ENCODE results near the gene RAB19. TPM values are rescaled to one million over a fixed set of nuclear protein-coding genes. Genes with fewer than 3 reads are reported as not detected.

Gene RAB19
- total and polyA plus RNA-seq, 9 of the 15 experiments (the other 6 are each of a cell fraction or from before 2014, with no cell fraction given), result not detected

DNA sequence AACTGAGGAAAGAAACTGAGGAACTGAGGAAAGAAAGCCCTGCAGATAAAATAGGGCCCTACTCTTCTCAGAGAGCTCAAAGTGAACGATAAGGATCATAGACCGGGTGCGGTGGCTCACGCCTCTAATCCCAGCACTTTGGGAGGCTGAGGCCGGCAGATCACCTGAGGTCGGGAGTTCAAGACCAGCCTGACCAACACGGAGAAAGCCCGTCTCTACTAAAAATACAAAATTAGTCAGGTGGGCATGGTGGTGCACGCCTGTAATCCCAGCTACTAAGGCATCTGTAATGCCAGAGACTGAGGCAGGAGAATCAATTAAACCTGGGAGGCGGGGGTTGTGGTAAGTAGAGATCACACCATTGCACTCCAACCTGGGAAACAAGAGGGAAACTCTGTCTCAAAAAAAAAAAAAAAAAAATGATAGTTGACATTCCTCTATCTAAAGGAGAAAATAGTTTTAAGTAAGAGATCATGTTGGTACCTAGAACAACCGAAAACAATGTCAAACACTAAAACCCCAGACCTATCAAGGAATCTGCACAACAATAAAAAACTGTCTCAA lies 72.9 kb downstream of the RAB19 start:
- no peak for ATAC-seq
- TF ChIP-seq STAT5A (IDR thresholded peaks at IDR 0.05; ENCODE audit: borderline replicate concordance, low read length), result no peak
- peak; percentile 60; the same call in 1 of the 2 replicates for TF ChIP-seq SMARCA4 (IDR thresholded peaks at IDR 0.05)
- TF ChIP-seq NR2C2 (CRISPR knock-in tag; IDR thresholded peaks at IDR 0.05), result no peak
- peak; percentile 34; the same call in 1 of the 2 replicates for TF ChIP-seq NR2C2 (tag; IDR thresholded peaks at IDR 0.05)
- TF ChIP-seq NUFIP1 (IDR thresholded peaks at IDR 0.05; ENCODE audit: partially characterized antibody), result no peak
- TF ChIP-seq DPF2 (IDR thresholded peaks at IDR 0.05), result no peak
- TF ChIP-seq, protein P1, sequence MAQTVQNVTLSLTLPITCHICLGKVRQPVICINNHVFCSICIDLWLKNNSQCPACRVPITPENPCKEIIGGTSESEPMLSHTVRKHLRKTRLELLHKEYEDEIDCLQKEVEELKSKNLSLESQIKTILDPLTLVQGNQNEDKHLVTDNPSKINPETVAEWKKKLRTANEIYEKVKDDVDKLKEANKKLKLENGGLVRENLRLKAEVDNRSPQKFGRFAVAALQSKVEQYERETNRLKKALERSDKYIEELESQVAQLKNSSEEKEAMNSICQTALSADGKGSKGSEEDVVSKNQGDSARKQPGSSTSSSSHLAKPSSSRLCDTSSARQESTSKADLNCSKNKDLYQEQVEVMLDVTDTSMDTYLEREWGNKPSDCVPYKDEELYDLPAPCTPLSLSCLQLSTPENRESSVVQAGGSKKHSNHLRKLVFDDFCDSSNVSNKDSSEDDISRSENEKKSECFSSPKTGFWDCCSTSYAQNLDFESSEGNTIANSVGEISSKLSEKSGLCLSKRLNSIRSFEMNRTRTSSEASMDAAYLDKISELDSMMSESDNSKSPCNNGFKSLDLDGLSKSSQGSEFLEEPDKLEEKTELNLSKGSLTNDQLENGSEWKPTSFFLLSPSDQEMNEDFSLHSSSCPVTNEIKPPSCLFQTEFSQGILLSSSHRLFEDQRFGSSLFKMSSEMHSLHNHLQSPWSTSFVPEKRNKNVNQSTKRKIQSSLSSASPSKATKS (CRISPR knock-in tag; IDR thresholded peaks at IDR 0.05), result no peak
- no peak for TF ChIP-seq POLR2AphosphoS5 (IDR thresholded peaks at IDR 0.05; ENCODE audit: control insufficient read depth, insufficient read depth, low read depth, low read length)
- TF ChIP-seq ELF4 (CRISPR knock-in tag; IDR thresholded peaks at IDR 0.05), result no peak
- no peak for TF ChIP-seq POLR2AphosphoS2 (IDR thresholded peaks at IDR 0.05; ENCODE audit: low read length)
- TF ChIP-seq BCOR (IDR thresholded peaks at IDR 0.05), result peak; percentile 72
- TF ChIP-seq TAL1 (IDR thresholded peaks at IDR 0.05), result peak; percentile 12; the same call in 1 of the 2 replicates
- TF ChIP-seq, protein P2, sequence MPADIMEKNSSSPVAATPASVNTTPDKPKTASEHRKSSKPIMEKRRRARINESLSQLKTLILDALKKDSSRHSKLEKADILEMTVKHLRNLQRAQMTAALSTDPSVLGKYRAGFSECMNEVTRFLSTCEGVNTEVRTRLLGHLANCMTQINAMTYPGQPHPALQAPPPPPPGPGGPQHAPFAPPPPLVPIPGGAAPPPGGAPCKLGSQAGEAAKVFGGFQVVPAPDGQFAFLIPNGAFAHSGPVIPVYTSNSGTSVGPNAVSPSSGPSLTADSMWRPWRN (IDR thresholded peaks at IDR 0.05; ENCODE audit: low read depth), result peak; percentile 90
- TF ChIP-seq SRF (CRISPR knock-in tag; IDR thresholded peaks at IDR 0.05), result peak in 1 of 2 experiments; percentile 31; a peak in 1 of 4 replicates
- TF ChIP-seq SRSF7 (optimal IDR thresholded peaks at IDR 0.05; ENCODE audit: low read depth, low read length), result no peak
- TF ChIP-seq ZNF57 (CRISPR knock-in tag; IDR thresholded peaks at IDR 0.05), result no peak
- TF ChIP-seq, protein P3, sequence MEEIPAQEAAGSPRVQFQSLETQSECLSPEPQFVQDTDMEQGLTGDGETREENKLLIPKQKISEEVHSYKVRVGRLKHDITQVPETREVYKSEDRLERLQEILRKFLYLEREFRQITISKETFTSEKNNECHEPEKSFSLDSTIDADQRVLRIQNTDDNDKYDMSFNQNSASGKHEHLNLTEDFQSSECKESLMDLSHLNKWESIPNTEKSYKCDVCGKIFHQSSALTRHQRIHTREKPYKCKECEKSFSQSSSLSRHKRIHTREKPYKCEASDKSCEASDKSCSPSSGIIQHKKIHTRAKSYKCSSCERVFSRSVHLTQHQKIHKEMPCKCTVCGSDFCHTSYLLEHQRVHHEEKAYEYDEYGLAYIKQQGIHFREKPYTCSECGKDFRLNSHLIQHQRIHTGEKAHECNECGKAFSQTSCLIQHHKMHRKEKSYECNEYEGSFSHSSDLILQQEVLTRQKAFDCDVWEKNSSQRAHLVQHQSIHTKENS (CRISPR knock-in tag; IDR thresholded peaks at IDR 0.05), result 0 out of 2 replicates have a peak, but pooled peaks have one; percentile 38

More for the DNA sequence above, 72.9 kb downstream of the RAB19 start:
- no peaks in the 10 kb centered on the region for H3K9me3 ChIP-seq (replicated peaks; ENCODE audit: control insufficient read depth, insufficient read depth, low read depth, low read length)
- H3K27ac ChIP-seq (ENCODE audit: extremely low read depth, low read depth, low read length), result no peak overlapping the region
- peaks cover 72% of the 10 kb centered on the region for H3K79me2 ChIP-seq (ENCODE audit: control insufficient read depth, insufficient read depth, low read length)
- H3K27me3 ChIP-seq (ENCODE audit: control insufficient read depth in 2 of 2, insufficient read depth in 2 of 2, low read length in 2 of 2), result no peaks in the 10 kb centered on the region
- no peak overlapping the region for H2AFZ ChIP-seq (ENCODE audit: low read depth, low read length)
- peak overlapping the region; percentile 93; the same call in 1 of the 2 replicates for H3K4me3 ChIP-seq
- POLR2A ChIA-PET, result interaction anchor here (0.6 to 4.1 kb wide), 11 partner anchors 9 to 497 kb away, joined by 3 to 44 read pairs (median 3); no protein-coding TSS in a partner anchor
- intact Hi-C loops (cut with micrococcal nuclease) (loop anchor here (1.0 to 5.0 kb wide), 5 partner anchors 17 to 536 kb away; partner anchors contain the start of genes KDM7A and MRPS33), in situ Hi-C loops (cut with MboI) (no loop called here)
- H3K9ac ChIP-seq (ENCODE audit: insufficient read depth in 1 of 2, low read depth in 2 of 2, low read length in 2 of 2), result peak overlapping the region in 1 of 2 experiments; percentile 73; a peak in 2 of 4 replicates
- peaks cover 7% of the 10 kb centered on the region; the same call in 1 of the 3 replicates for H3K36me3 ChIP-seq (ENCODE audit: control insufficient read depth, insufficient read depth, low read length)
- peaks cover 30% of the 10 kb centered on the region for H4K20me1 ChIP-seq (replicated peaks; ENCODE audit: control insufficient read depth, insufficient read depth, low read length)
- H3K4me2 ChIP-seq (ENCODE audit: insufficient read depth, low read length), result peak overlapping the region; percentile 13
- H3K4me1 ChIP-seq (replicated peaks in 1 of 2; ENCODE audit: control insufficient read depth in 2 of 2, insufficient read depth in 2 of 2, low read length in 2 of 2), result peaks cover 12 to 34% of the 10 kb centered on the region in 2 experiments
- H3K9me1 ChIP-seq (ENCODE audit: control insufficient read depth, insufficient read depth, low read length), result no peaks in the 10 kb centered on the region
- BruUV-seq (replicated peaks), result no TSS peak
- FAIRE-seq (no peak), DNase-seq (ENCODE audit: extremely low read depth in 1 of 4, low spot score in 3 of 4) (peak in 3 of 4 experiments; percentile 39 to 48 (median 42))
- 16% methylated on average over 11 of the region's 11 CpGs for WGBS (ENCODE audit: insufficient coverage, low coverage, missing lambda C conversion rate)
- CTCF ChIA-PET (ENCODE audit: low intra/inter-chr PET ratio), result interaction anchor here (0.6 to 3.3 kb wide), 4 partner anchors 16 to 177 kb away, joined by 4 to 31 read pairs (median 15); no protein-coding TSS in a partner anchor
